Measurements from ENCODE around the gene MAGI1.

DNA sequence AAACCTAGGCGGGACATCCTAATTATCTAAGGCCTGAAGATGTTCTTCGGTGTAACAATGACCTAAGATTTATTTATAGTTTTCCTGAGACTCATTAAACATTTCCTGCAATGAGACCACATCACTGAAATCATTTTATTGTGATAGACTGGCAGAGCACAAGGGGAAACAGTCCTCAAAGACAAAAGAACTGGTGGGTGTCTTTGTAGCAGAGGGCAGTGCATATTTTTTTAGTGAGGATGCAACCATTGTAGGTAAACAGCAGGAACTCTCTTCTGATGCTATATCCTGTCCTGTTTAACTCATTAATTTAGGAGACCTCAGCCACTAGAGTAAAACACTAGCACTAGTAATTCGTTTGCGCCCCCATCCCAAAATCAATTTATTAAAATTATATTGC, 100.0 kb downstream of the MAGI1 start:
- TF ChIP-seq, protein P1, sequence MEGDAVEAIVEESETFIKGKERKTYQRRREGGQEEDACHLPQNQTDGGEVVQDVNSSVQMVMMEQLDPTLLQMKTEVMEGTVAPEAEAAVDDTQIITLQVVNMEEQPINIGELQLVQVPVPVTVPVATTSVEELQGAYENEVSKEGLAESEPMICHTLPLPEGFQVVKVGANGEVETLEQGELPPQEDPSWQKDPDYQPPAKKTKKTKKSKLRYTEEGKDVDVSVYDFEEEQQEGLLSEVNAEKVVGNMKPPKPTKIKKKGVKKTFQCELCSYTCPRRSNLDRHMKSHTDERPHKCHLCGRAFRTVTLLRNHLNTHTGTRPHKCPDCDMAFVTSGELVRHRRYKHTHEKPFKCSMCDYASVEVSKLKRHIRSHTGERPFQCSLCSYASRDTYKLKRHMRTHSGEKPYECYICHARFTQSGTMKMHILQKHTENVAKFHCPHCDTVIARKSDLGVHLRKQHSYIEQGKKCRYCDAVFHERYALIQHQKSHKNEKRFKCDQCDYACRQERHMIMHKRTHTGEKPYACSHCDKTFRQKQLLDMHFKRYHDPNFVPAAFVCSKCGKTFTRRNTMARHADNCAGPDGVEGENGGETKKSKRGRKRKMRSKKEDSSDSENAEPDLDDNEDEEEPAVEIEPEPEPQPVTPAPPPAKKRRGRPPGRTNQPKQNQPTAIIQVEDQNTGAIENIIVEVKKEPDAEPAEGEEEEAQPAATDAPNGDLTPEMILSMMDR (IDR thresholded peaks at IDR 0.05; ENCODE audit: insufficient read depth, low read length, poor library complexity, severe bottlenecking), result no peak
- no peak for TF ChIP-seq EZH2phosphoT487 (conservative IDR thresholded peaks at IDR 0.05; ENCODE audit: low read length)
